Esophagus muscularis mucosa (tissue), 4 donors: ENCODE data around the gene ANXA1. TPM values are rescaled to one million over a fixed set of nuclear protein-coding genes. Genes with fewer than 3 reads are reported as not detected.

Experiments
- DNase-seq: peaks from one replicate; pipeline ENCODE4 v3.0.0-alpha.2; 2017; ENCODE audit errors: extremely low spot score
- H3K27ac ChIP-seq, 4 donors: fragments of 200-600 bp; sonication (generic); replicated peaks in 1 of 4; 1 replicate in 3 of 4; 2 replicates in 1 of 4; pipeline ENCODE4 v1.5.1; 2016 to 2019; ENCODE audit warnings: mild to moderate bottlenecking in 1 of 4
- H3K27me3 ChIP-seq, 4 donors: fragments of 200-600 bp; sonication (generic); one replicate each; pipeline versions ENCODE4 v1.5.1 to v1.6.0; 2016 to 2019
- H3K36me3 ChIP-seq, 4 donors: fragments of 200-600 bp; sonication (generic); one replicate each; pipeline ENCODE4 v1.5.1; 2016 to 2019
- H3K4me1 ChIP-seq, 4 donors: fragments of 200-600 bp; sonication (generic); one replicate each; pipeline ENCODE4 v1.5.1; 2016 to 2019
- H3K4me3 ChIP-seq, 4 donors: fragments of 200-600 bp; sonication (generic); 1 replicate in 2 of 4; 2 replicates in 2 of 4; pipeline ENCODE4 v1.5.1; 2016 to 2019; ENCODE audit warnings: mild to moderate bottlenecking in 4 of 4, moderate library complexity in 1 of 4
- H3K9me3 ChIP-seq, 4 donors: fragments of 200-600 bp; sonication (generic); 1 replicate in 3 of 4; 2 replicates in 1 of 4; pipeline ENCODE4 v1.5.1; 2016 to 2019
- CTCF ChIP-seq, 3 experiments: fragments of 200-600 bp in 2 of 3; fragments of 450-650 bp in 1 of 3; sonication (generic) in 2 of 3; IDR thresholded peaks; one replicate each; pipeline ENCODE4 v1.5.1; 2017 to 2019; ENCODE audit warnings: antibody characterized with exemption in 3 of 3, mild to moderate bottlenecking in 2 of 3, moderate library complexity in 1 of 3
- EP300 ChIP-seq: sonication (generic); formaldehyde crosslinking; IDR thresholded peaks from one replicate; pipeline ENCODE4 v1.6.1; 2017; ENCODE audit warnings: antibody characterized with exemption
- POLR2A ChIP-seq: fragments of 450-650 bp; IDR thresholded peaks from one replicate; pipeline ENCODE4 v1.6.1; 2017; ENCODE audit warnings: antibody characterized with exemption, moderate library complexity, mild to moderate bottlenecking, low read depth
- POLR2AphosphoS5 ChIP-seq, 2 donors: sonication (generic); formaldehyde crosslinking; IDR thresholded peaks; one replicate each; pipeline ENCODE4 v1.6.1; 2017; ENCODE audit warnings: antibody characterized with exemption in 2 of 2
- WGBS: methylation state at CpG from one replicate; pipeline ENCODE4 v1.1.5; 2018; 5-methylcytosine and 5-hydroxymethylcytosine counted together
- intact Hi-C: fragments of 100-400 bp; cut with DNase I; formaldehyde crosslinking; loops from one replicate; pipeline ENCODE4 v1.15.1; 2023
- total RNA-seq, 4 donors: library from RNA; depleted of rRNA; stranded (reverse); fragments of >200 nt; gene quantifications; one replicate each; pipeline versions ENCODE4 v1.1.0 to v1.2.1, GENCODE V29; 2016

Gene ANXA1
- total RNA-seq, 4 donors from 2014 or later, result 226 to 262 (median 231) TPM

DNA sequence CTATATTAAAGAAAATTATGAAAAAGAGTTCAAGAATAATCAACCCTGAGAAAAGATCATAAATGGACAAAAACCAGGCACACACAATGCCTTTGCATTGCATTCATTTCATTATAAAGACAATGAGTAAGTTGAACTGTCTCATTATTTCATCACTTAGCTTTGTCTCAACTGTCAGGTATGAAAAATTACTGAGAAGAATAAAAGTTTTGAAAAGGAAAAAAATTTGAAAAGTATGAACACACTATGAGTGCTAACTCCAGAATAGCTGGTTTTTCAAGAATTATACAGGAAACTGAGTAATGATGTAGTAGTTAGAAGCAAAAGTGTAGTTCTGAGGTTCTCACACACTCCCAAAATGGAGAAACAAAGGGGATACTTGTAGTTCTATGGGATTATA lies 16.3 kb upstream of the ANXA1 start:
- no peaks in the 10 kb centered on the region for H3K9me3 ChIP-seq
- H3K36me3 ChIP-seq, result no peaks in the 10 kb centered on the region
- intact Hi-C loops, result no loop called here
- peaks cover 0 to 23% (median 21%) of the 10 kb centered on the region in 4 donors for H3K4me1 ChIP-seq
- TF ChIP-seq POLR2A (no peak), CTCF (IDR thresholded peaks at IDR 0.05) (no peak), POLR2AphosphoS5 (IDR thresholded peaks at IDR 0.05) (no peak), EP300 (no peak)
- no peak overlapping the region for H3K4me3 ChIP-seq
- no peaks in the 10 kb centered on the region for H3K27me3 ChIP-seq
- no peak overlapping the region for H3K27ac ChIP-seq
- no peak for DNase-seq

- Histone ChIP-seq H3K4me3 (no peak overlapping the region), H3K27ac (no peak overlapping the region), H3K27me3 (no peaks in the 10 kb centered on the region), H3K36me3 (no peaks in the 10 kb centered on the region), H3K9me3 (no peaks in the 10 kb centered on the region), H3K4me1 (peaks cover 0 to 22% (median 12%) of the 10 kb centered on the region in 4 donors)
- TF ChIP-seq CTCF (IDR thresholded peaks at IDR 0.05) (no peak), EP300 (no peak), POLR2A (no peak), POLR2AphosphoS5 (IDR thresholded peaks at IDR 0.05) (no peak)
- intact Hi-C loops, result no loop called here
- 61% methylated on average over 4 of the region's 4 CpGs for WGBS
- no peak for DNase-seq
Measured at GRCh38 chr9:73137286-73137899, 14.3 kb upstream of the ANXA1 start.

DNA sequence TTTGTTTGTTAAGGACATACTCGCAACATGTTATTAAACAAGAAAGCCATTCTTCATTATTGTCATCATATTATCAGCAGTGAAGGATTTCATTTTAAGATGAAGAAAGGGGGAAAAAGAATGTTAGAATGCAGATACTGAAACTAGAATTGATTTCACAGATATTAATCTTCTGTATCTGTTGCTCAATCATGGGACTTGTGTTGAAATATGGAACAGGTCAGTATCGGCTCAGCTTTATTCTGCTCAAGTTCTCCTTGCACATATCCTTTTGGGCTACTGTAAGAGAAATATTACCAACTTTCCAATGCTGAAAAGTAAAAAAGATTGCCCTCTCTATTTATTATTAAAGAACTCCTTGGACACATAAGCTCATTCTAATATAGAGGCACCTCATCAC lies 13.8 kb upstream of the ANXA1 start:
- Histone ChIP-seq H3K27ac (no peak overlapping the region), H3K4me3 (no peak overlapping the region), H3K9me3 (no peaks in the 10 kb centered on the region), H3K36me3 (no peaks in the 10 kb centered on the region), H3K4me1 (peaks cover 0 to 19% (median 9%) of the 10 kb centered on the region in 4 donors), H3K27me3 (no peaks in the 10 kb centered on the region)
- TF ChIP-seq CTCF (IDR thresholded peaks at IDR 0.05) (no peak), POLR2A (no peak), POLR2AphosphoS5 (IDR thresholded peaks at IDR 0.05) (no peak), EP300 (no peak)
- WGBS, result 63% methylated on average over 2 of the region's 2 CpGs
- intact Hi-C loops, result no loop called here
- no peak for DNase-seq

DNA sequence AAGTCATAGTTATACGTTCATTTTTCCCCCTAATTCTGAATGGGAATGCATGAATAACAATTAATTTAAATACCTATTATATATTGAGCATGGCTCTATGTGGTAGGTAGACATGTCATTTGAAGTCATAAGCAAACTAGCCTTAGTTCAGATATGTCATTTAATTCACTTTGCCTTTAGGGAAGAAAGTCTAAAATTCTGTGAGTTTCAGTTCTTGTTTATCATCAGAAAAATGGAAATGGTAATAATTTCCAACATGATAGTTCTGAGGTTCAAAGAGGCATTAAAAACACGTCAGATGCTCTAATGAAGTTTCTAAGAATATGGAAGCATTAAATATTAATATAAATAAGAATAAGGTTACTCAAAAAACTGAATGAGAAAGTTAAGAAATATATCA lies 13.1 kb upstream of the ANXA1 start:
- DNase-seq, result no peak
- Histone ChIP-seq H3K4me1 (peaks cover 0 to 19% (median 6%) of the 10 kb centered on the region in 4 donors), H3K27me3 (no peaks in the 10 kb centered on the region), H3K9me3 (no peaks in the 10 kb centered on the region), H3K27ac (no peak overlapping the region), H3K4me3 (no peak overlapping the region), H3K36me3 (no peaks in the 10 kb centered on the region)
- TF ChIP-seq POLR2AphosphoS5 (IDR thresholded peaks at IDR 0.05) (no peak), POLR2A (no peak), EP300 (no peak), CTCF (IDR thresholded peaks at IDR 0.05) (no peak)
- intact Hi-C loops, result no loop called here
- 84% methylated on average over 2 of the region's 2 CpGs for WGBS

GRCh38 chr9:73141282-73141681 lies 10.4 kb upstream of the ANXA1 start:
- DNase-seq, result no peak
- H3K36me3 ChIP-seq, result no peaks in the 10 kb centered on the region
- intact Hi-C loops, result loop anchor here (10.0 kb wide), 1 partner anchor 776 kb away; the partner anchor contains the start of gene ZFAND5
- H3K4me3 ChIP-seq, result no peak overlapping the region
- H3K27me3 ChIP-seq, result no peaks in the 10 kb centered on the region
- TF ChIP-seq CTCF (IDR thresholded peaks at IDR 0.05) (no peak), EP300 (no peak), POLR2A (no peak), POLR2AphosphoS5 (IDR thresholded peaks at IDR 0.05) (no peak)
- no peak overlapping the region for H3K27ac ChIP-seq
- WGBS, result 70% methylated on average over 1 of the region's 1 CpG
- no peaks in the 10 kb centered on the region for H3K9me3 ChIP-seq
- peaks cover 3 to 24% (median 8%) of the 10 kb centered on the region in 4 donors for H3K4me1 ChIP-seq
